Kidney (tissue), 14 donors: ENCODE measurements around the gene LGALS3BP. TPM values are rescaled to one million over a fixed set of nuclear protein-coding genes. Genes with fewer than 3 reads are reported as not detected.

Experiments used
- DNase-seq, 5 donors: peaks; one replicate each; pipeline ENCODE4 v3.0.0-alpha.2; 2013 to 2020
- FAIRE-seq: peaks from 2 replicates; lab custom pipeline; 2012; peaks lifted over from hg19 to GRCh38; lab: Jason Lieb, UNC
- H3K27ac ChIP-seq, 2 donors: one replicate each; pipeline ENCODE4 v1.7.0; 2013; ENCODE audit warnings: low read depth in 2 of 2, low read length in 2 of 2, inconsistent platforms in 1 of 2
- H3K27me3 ChIP-seq: one replicate; pipeline ENCODE4 v1.7.1; 2013; ENCODE audit warnings: low read length, inconsistent platforms; ENCODE audit not compliant: control insufficient read depth, insufficient read depth
- H3K36me3 ChIP-seq, 3 donors: one replicate each; pipeline versions ENCODE4 v1.7.0 to v1.7.1; 2013; ENCODE audit warnings: low read length in 3 of 3, control low read depth in 1 of 3, inconsistent platforms in 1 of 3; ENCODE audit not compliant: insufficient read depth in 3 of 3, control insufficient read depth in 2 of 3
- H3K4me1 ChIP-seq, 3 donors: one replicate each; pipeline versions ENCODE4 v1.7.0 to v1.7.1; 2013; ENCODE audit warnings: low read length in 3 of 3, inconsistent platforms in 1 of 3, low read depth in 1 of 3; ENCODE audit not compliant: control insufficient read depth in 2 of 3, insufficient read depth in 2 of 3
- H3K4me3 ChIP-seq, 3 donors: one replicate each; pipeline versions ENCODE4 v1.7.0 to v1.8.1; 2013; ENCODE audit warnings: low read length in 3 of 3, control low read depth in 1 of 3, inconsistent platforms in 1 of 3
- H3K9ac ChIP-seq, 3 donors: one replicate each; pipeline versions ENCODE4 v1.7.0 to v1.7.1; 2013; ENCODE audit warnings: low read length in 3 of 3, control low read depth in 1 of 3, inconsistent platforms in 1 of 3
- H3K9me3 ChIP-seq, 3 donors: one replicate each; pipeline versions ENCODE4 v1.7.0 to v1.7.1; 2013; ENCODE audit warnings: low read length in 3 of 3, control low read depth in 1 of 3, inconsistent platforms in 1 of 3; ENCODE audit not compliant: control insufficient read depth in 2 of 3, insufficient read depth in 1 of 3
- intact Hi-C: fragments of 100-400 bp; cut with DNase I; formaldehyde crosslinking; loops from one replicate; pipeline ENCODE4 v1.11.1; 2022
- polyA plus RNA-seq: library from polyadenylated mRNA; stranded (reverse); fragments of 350-450 nt; fragmentation: Illumina TruSeq; extraction: RNeasy Lipid Tissue Mini Kit (QIAGEN cat#74804); gene quantifications from one replicate; pipeline ENCODE4 v1.2.3, GENCODE V29; 2014; ENCODE audit warnings: low read depth, low replicate concordance; ENCODE audit not compliant: insufficient read depth
- total RNA-seq: library from RNA; stranded (reverse); fragmentation: NEBNext Ultra II Directional; extraction: Animal tissue kit (Norgen Biotek cat#: 25700); gene quantifications from one replicate; pipeline ENCODE4 v1.2.1, GENCODE V29; 2021
- TF ChIP-seq, protein P1 (sequence below): IDR thresholded peaks from 3 replicates; pipeline ENCODE4 v1.5.1; 2012; ENCODE audit warnings: mild to moderate bottlenecking, moderate library complexity, borderline replicate concordance; ENCODE audit not compliant: insufficient read depth; ENCODE audit errors: extremely low read depth
- donor health status: control.
- donor health status: control.
- donor health status: control.
- donor health status: control.
- donor health status: control.
- donor health status: DM: yes; HTN: yes; CAD: no.
- donor health status: Normal renal cell carcinoma (clear cell type).

LGALS3BP gene
- total and polyA plus RNA-seq, 2 donors from 2014 or later: 240 to 310 TPM

DNA sequence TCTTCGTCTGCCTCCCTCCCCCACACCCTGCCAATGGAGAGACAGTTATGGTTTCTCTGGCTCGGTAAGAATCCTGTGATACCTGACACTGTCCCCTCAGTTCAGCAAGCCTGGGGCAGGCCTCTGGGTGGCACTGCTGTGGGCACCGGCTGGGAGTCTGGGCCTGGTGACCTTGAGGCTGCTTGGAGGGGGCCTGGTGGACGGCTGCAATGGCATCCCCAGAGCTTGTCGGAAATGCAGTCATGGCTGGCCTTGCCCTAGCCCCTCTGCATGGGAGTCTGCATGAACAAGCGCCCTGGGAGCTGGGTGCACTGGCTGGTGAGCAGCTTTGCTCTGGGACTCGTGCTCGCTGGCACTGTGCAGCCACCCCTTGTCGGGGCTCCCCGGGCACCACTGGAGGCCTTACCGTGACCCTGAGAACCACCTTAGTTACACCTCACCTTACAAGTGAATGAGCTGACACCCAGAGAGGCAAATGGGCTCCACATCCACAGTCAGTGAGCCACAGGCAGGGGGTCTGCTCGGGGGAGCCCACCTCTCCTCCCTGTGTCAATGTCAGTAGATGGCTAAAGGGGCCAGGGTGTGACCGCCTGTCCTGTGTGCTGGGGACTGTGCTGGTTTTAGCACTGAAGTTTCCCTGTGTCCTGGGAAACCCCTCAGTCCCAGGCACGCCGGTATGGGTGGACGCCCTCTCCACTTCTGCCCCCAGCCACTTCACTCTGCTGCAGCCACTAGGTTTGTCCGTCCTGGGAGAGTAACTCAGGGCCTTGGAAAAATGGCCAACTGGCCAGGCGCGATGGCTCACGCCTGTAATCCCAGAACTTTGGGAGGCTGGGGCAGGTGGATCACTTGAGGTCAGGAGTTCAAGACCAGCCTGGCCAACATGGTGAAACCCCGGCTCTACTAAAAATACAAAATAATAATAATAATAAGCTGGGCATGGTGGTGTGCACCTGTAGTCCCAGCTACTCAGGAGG is 1.4 kb downstream of the LGALS3BP start:
- no peaks in the 10 kb centered on the region for H3K27me3 ChIP-seq
- peaks cover 0 to 40% (median 18%) of the 10 kb centered on the region in 3 donors for H3K4me1 ChIP-seq
- no peaks in the 10 kb centered on the region for H3K9me3 ChIP-seq
- peak overlapping the region; percentile 10 to 43 for H3K27ac ChIP-seq
- TF ChIP-seq, protein P1, sequence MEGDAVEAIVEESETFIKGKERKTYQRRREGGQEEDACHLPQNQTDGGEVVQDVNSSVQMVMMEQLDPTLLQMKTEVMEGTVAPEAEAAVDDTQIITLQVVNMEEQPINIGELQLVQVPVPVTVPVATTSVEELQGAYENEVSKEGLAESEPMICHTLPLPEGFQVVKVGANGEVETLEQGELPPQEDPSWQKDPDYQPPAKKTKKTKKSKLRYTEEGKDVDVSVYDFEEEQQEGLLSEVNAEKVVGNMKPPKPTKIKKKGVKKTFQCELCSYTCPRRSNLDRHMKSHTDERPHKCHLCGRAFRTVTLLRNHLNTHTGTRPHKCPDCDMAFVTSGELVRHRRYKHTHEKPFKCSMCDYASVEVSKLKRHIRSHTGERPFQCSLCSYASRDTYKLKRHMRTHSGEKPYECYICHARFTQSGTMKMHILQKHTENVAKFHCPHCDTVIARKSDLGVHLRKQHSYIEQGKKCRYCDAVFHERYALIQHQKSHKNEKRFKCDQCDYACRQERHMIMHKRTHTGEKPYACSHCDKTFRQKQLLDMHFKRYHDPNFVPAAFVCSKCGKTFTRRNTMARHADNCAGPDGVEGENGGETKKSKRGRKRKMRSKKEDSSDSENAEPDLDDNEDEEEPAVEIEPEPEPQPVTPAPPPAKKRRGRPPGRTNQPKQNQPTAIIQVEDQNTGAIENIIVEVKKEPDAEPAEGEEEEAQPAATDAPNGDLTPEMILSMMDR: no peak
- intact Hi-C loops: no loop called here
- FAIRE-seq: no peak
- peak; percentile 64 to 76 (median 71) for DNase-seq
- peak overlapping the region in 1 of 3 donors; percentile 65 for H3K9ac ChIP-seq
- H3K36me3 ChIP-seq: no peaks in the 10 kb centered on the region
- H3K4me3 ChIP-seq: peak overlapping the region in 1 of 3 donors; percentile 39

DNA sequence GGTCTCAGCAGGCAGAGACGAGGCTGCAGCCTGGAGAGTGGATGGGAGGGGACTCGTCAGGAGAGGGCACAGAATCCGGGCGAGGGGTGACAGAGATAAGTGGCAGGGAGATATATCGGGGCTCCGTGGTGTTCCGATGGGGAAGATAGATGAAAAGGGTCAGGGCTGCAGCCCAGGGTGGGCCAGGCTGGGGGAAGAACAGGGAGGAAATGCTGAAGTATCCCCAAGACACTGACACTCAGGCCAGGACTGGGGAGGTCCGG is 2.1 kb downstream of the LGALS3BP start:
- H3K9ac ChIP-seq: peak overlapping the region in 1 of 3 donors; percentile 65
- TF ChIP-seq, protein P1: no peak
- peak overlapping the region in 1 of 2 donors; percentile 43 for H3K27ac ChIP-seq
- H3K9me3 ChIP-seq: no peaks in the 10 kb centered on the region
- H3K4me3 ChIP-seq: peak overlapping the region in 1 of 3 donors; percentile 39
- FAIRE-seq (no peak), DNase-seq (no peak)
- no peaks in the 10 kb centered on the region for H3K27me3 ChIP-seq
- peaks cover 0 to 40% (median 18%) of the 10 kb centered on the region in 3 donors for H3K4me1 ChIP-seq
- no peaks in the 10 kb centered on the region for H3K36me3 ChIP-seq
- intact Hi-C loops: no loop called here

DNA sequence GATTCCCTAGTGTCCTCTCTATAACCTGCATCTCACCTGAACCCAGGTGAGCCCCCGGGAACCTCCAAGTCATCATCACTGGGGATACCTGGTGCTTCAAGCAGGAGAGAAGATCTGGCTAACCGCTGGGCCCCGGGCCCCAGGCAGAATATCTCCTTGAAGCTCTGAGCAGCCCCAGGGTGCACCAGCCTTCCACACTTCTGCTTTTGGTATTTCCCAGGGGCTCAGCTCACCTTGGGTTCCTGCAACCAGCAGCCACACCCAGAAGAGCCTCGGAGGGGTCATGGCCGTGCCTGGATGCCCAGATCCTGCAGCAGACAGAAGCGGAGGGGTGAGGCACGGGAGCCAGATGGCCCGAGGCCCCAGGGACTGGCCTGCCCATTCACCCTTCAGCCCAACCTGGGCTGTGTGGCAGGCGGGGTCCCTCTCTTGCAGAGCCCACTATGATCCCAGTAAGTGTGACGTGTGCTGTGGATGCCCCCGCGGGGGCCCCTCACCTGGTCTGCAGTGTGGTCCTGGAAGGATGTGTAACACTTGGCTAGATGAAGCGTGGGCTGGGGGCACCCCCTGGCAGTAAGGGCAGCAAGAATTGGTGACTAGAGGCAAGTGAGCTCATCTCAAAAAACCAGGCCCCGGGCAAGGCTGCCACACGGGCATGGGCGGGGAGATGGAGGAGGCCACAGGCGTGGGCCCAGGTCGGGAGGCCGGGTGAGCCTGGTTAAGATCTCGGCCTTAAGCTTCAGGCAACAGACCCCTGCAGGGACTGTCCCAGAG is 2.6 kb downstream of the LGALS3BP start:
- Histone ChIP-seq H3K36me3 (no peaks in the 10 kb centered on the region), H3K27ac (no peak overlapping the region), H3K4me1 (peaks cover 0 to 40% (median 18%) of the 10 kb centered on the region in 3 donors), H3K27me3 (no peaks in the 10 kb centered on the region), H3K9me3 (no peaks in the 10 kb centered on the region), H3K4me3 (no peak overlapping the region), H3K9ac (peak overlapping the region in 1 of 3 donors; percentile 65)
- FAIRE-seq: no peak
- peak in 1 of 5 donors; percentile 65 for DNase-seq
- intact Hi-C loops: no loop called here
- TF ChIP-seq, protein P1: no peak
